ENCODE measurements around the gene SLC12A2. TPM values are rescaled to one million over a fixed set of nuclear protein-coding genes. Genes with fewer than 3 reads are reported as not detected.

The SLC12A2 gene
- total RNA-seq, 1 experiment from 2014 or later, result 41.2 TPM

GRCh38 chr5:128163991-128164390 is 80.4 kb downstream of the SLC12A2 start:
- no peak for DNase-seq (ENCODE audit: low read depth, low spot score)
- H4K20me1 ChIP-seq (ENCODE audit: insufficient read depth), result no peaks in the 10 kb centered on the region
- no peak overlapping the region for H3K27ac ChIP-seq (ENCODE audit: low read depth, low read length)
- no peaks in the 10 kb centered on the region for H3K27me3 ChIP-seq (ENCODE audit: insufficient read depth, low read length)
- no peaks in the 10 kb centered on the region for H3K9me3 ChIP-seq (ENCODE audit: control insufficient read depth in 1 of 2, insufficient read depth in 1 of 2, low read depth in 1 of 2, low read length in 2 of 2)
- H3K4me1 ChIP-seq (ENCODE audit: control insufficient read depth in 1 of 2, insufficient read depth in 2 of 2, low read length in 2 of 2), result no peaks in the 10 kb centered on the region
- no peak overlapping the region for H2AFZ ChIP-seq (ENCODE audit: low read depth, low read length, poor library complexity, severe bottlenecking)
- H3K36me3 ChIP-seq (ENCODE audit: control insufficient read depth in 1 of 2, insufficient read depth in 2 of 2, low read length in 2 of 2), result no peaks in the 10 kb centered on the region; a peak in 1 of 4 replicates
- ATAC-seq, result no peak
- H3K79me2 ChIP-seq (ENCODE audit: insufficient read depth, low read length), result no peaks in the 10 kb centered on the region
- ChIA-PET POLR2A (no interaction called here), CTCF (no interaction called here), RAD21 (ENCODE audit: low non-redundant PET in 1 of 2, low total read pairs in 2 of 2, uncharacterized antibody in 2 of 2, unreplicated experiment in 2 of 2) (no interaction called here)
- no peak overlapping the region for H3K4me2 ChIP-seq (ENCODE audit: low read length)
- H3K9me2 ChIP-seq (ENCODE audit: insufficient read depth), result no peaks in the 10 kb centered on the region
- H3K9ac ChIP-seq (ENCODE audit: low read length), result no peak overlapping the region
- no peak overlapping the region for H3K4me3 ChIP-seq (replicated peaks in 1 of 2; ENCODE audit: low read depth in 1 of 2, low read length in 2 of 2)
- no TSS peak for BruUV-seq (replicated peaks)
- TF ChIP-seq REST (IDR thresholded peaks at IDR 0.05; ENCODE audit: low read depth), result no peak
- TF ChIP-seq POLR2A (IDR thresholded peaks at IDR 0.05; ENCODE audit: borderline replicate concordance, extremely low read depth, insufficient read depth, insufficient read length), result no peak
- no peak for TF ChIP-seq ATF3 (IDR thresholded peaks at IDR 0.05)
- TF ChIP-seq SP1 (IDR thresholded peaks at IDR 0.05; ENCODE audit: low read depth), result no peak
- no peak for TF ChIP-seq FOSL1 (IDR thresholded peaks at IDR 0.05; ENCODE audit: low read depth)
- TF ChIP-seq ZBTB33 (IDR thresholded peaks at IDR 0.05; ENCODE audit: extremely low read depth, insufficient replicate concordance, low read length), result no peak
- TF ChIP-seq ZNF274 (IDR thresholded peaks at IDR 0.05; ENCODE audit: low read depth, low read length), result no peak
- no peak for TF ChIP-seq JUND (IDR thresholded peaks at IDR 0.05)
- no peak for TF ChIP-seq SIN3A (IDR thresholded peaks at IDR 0.05; ENCODE audit: low read depth)
- TF ChIP-seq POLR2AphosphoS5 (IDR thresholded peaks at IDR 0.05; ENCODE audit: low read depth, low read length), result no peak
- TF ChIP-seq TCF7L2 (IDR thresholded peaks at IDR 0.05; ENCODE audit: borderline replicate concordance, extremely low read depth, insufficient read depth, insufficient read length), result no peak
- TF ChIP-seq SRF (IDR thresholded peaks at IDR 0.05; ENCODE audit: low read depth), result no peak
- no peak for TF ChIP-seq CEBPB (IDR thresholded peaks at IDR 0.05; ENCODE audit: low read depth)
- TF ChIP-seq YY1 (IDR thresholded peaks at IDR 0.05; ENCODE audit: extremely low read depth, insufficient replicate concordance, low read depth, low read length), result no peak
- TF ChIP-seq CBX3 (IDR thresholded peaks at IDR 0.05; ENCODE audit: low read depth), result no peak
- no peak for TF ChIP-seq EZH2phosphoT487 (IDR thresholded peaks at IDR 0.05; ENCODE audit: borderline replicate concordance)
- intact Hi-C loops (cut with micrococcal nuclease), result no loop called here

All from HCT116 (cell line).